Muscle layer of colon (tissue), 2 donors: ENCODE measurements around the gene PRRG4.

Experiments used
- H3K27ac ChIP-seq: one replicate; pipeline ENCODE4 v1.7.0; 2013; ENCODE audit warnings: low read depth, mild to moderate bottlenecking, low read length, moderate library complexity
- H3K27me3 ChIP-seq, 2 donors: one replicate each; pipeline ENCODE4 v1.7.0; 2013; ENCODE audit warnings: low read length in 2 of 2, mild to moderate bottlenecking in 2 of 2; ENCODE audit not compliant: insufficient read depth in 2 of 2, control insufficient read depth in 1 of 2
- H3K36me3 ChIP-seq: one replicate; pipeline ENCODE4 v1.7.0; 2013; ENCODE audit warnings: mild to moderate bottlenecking, low read length; ENCODE audit not compliant: insufficient read depth
- H3K4me1 ChIP-seq: one replicate; pipeline ENCODE4 v1.7.0; 2013; ENCODE audit warnings: mild to moderate bottlenecking, low read length; ENCODE audit not compliant: insufficient read depth
- H3K4me3 ChIP-seq, 2 donors: one replicate each; pipeline ENCODE4 v1.7.0; 2013; ENCODE audit warnings: low read length in 2 of 2, low read depth in 1 of 2, mild to moderate bottlenecking in 1 of 2, moderate library complexity in 1 of 2
- H3K9ac ChIP-seq: one replicate; pipeline ENCODE4 v1.7.0; 2013; ENCODE audit warnings: low read length
- H3K9me3 ChIP-seq: one replicate; pipeline ENCODE4 v1.7.0; 2013; ENCODE audit warnings: mild to moderate bottlenecking, low read length
- donor health status: abdominal sarcoma.
- donor health status: Adenocarcinoma of cecum.

PRRG4 gene

DNA sequence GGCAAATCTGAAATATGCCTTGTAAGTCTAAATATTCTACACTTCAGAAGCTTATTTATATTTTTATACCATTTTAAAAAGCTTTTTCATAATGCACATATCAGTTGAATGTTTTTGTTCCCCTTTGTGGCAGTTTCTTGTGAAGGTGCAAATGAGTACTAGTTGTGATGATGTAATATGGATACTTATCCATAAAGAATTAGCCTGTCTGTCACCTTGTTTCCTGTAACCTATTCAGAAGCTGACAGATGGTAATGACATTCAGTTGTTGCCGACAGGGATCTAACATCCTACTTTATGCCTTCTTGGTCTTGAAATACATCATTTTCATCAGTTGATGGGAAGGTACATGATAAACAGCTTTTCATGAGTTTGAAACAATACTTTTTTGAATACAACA, 65.7 kb downstream of the PRRG4 start:
- no peak overlapping the region for H3K27ac ChIP-seq
- no peaks in the 10 kb centered on the region for H3K9me3 ChIP-seq
- H3K4me3 ChIP-seq: no peak overlapping the region
- H3K36me3 ChIP-seq: no peaks in the 10 kb centered on the region
- no peaks in the 10 kb centered on the region for H3K27me3 ChIP-seq
- peaks cover 23% of the 10 kb centered on the region for H3K4me1 ChIP-seq
- H3K9ac ChIP-seq: no peak overlapping the region

DNA sequence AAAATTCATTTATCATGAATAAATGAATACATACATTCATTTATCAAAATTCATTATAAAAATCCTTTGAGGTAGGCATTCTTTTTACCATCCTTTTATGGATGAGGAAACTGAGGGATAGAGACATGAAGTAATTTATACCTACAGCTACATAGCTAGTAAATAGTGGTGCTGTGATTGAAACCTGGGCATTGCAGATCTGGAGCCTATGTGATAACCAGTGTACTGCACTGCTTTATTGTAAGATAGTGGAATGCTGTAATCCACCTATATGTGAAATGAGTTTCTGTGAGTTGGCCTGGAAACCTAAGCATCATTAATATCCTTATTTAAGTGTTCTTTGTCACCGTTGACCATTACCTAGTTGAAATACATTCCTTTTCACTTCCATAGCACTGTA, 67.4 kb downstream of the PRRG4 start:
- H3K9me3 ChIP-seq: no peaks in the 10 kb centered on the region

DNA sequence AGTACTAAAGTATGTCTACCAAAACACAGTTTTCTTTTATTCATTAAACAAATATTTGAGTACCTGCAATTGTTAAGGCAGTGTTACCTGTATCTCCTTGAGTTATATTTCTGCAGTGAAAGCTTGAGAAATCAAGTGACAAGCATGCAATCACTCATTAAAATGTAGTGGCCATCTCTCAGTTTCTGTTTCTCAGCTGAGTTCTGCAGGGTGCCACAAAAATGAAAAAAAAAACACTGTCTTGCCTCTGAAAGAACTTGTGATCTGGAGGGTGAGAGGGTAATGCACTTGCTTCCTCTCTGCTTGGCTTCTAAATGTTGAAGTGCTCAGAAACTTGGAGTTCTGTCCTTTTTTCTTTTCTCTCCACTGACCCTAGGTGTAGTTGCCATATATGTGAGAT, 69.7 kb downstream of the PRRG4 start:
- H3K4me1 ChIP-seq: peaks cover 15% of the 10 kb centered on the region
- H3K4me3 ChIP-seq: no peak overlapping the region
- H3K27me3 ChIP-seq: no peaks in the 10 kb centered on the region
- H3K9ac ChIP-seq: no peak overlapping the region
- H3K9me3 ChIP-seq: no peaks in the 10 kb centered on the region
- H3K27ac ChIP-seq: no peak overlapping the region
- H3K36me3 ChIP-seq: no peaks in the 10 kb centered on the region

More for the DNA sequence above, 67.4 kb downstream of the PRRG4 start:
- Histone ChIP-seq H3K4me1 (peaks cover 15% of the 10 kb centered on the region), H3K27ac (no peak overlapping the region), H3K4me3 (no peak overlapping the region), H3K27me3 (no peaks in the 10 kb centered on the region), H3K9ac (no peak overlapping the region), H3K36me3 (no peaks in the 10 kb centered on the region)

DNA sequence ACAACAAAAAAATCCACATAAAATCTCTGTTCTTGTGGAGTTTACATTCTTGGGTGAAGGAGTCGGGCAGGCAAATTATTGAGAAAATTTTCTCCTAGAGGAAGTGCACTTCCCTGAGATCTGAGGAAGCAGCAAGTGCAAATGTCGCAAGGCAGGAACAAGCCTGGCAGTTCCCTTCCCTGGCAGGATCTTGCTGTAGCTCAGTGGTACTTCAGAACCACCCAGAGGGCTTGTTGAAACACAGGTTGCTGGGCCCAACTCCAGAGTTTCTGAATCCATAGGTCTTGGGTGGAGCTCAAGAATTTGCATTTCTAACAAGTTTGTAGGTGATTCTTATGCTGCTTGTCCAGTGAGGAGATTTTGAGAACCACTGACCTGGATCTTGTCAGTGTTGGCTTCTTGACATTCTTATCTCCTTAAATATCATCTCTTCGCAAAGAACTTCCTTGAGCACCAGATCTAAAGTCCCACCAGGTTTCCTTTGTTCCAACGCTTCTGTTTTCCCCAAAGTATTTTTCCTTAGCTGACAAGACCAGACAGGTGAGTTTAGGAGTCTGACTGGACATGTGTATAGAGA, 72.5 kb downstream of the PRRG4 start:
- no peak overlapping the region for H3K27ac ChIP-seq
- no peak overlapping the region for H3K4me3 ChIP-seq
- H3K36me3 ChIP-seq: no peaks in the 10 kb centered on the region
- no peak overlapping the region for H3K9ac ChIP-seq
- peaks cover 12% of the 10 kb centered on the region for H3K4me1 ChIP-seq
- H3K27me3 ChIP-seq: no peaks in the 10 kb centered on the region
- H3K9me3 ChIP-seq: no peaks in the 10 kb centered on the region

DNA sequence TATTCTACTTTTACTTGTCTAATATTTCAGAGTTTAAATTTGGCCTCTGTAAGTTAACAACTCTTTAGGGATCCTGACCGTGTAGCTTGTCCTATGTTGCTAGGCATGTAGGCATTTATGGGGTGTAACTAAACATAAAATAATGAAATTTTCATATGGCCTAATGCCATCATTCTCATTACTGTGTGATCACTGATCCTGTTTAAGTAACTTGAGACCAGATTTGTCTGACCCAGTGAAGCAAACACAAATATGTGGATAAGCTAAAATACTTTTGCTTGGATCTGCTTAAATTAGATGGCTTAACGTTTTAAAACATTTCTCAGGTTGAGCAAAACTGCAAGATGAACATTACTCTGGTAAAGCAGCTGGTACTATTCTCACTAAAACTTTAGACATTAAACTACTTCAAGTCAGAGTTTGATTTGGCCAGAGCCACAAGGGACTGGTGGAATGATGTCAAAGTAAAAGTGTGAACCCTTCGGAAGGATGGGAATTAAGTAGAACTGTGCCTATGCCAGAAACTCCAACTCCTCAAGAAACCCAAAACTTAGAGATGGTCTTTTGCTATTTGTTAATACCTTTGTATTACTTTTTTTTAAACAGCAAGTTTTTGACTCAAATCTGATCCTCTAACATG, 75.4 kb downstream of the PRRG4 start:
- Histone ChIP-seq H3K9ac (no peak overlapping the region), H3K9me3 (no peaks in the 10 kb centered on the region), H3K36me3 (no peaks in the 10 kb centered on the region), H3K27ac (no peak overlapping the region), H3K4me3 (no peak overlapping the region), H3K27me3 (no peaks in the 10 kb centered on the region), H3K4me1 (peaks cover 12% of the 10 kb centered on the region)
